ENCODE data around the gene MYO18A.
A peak's percentile ranks its signal among the peaks of the same experiment; 100 is the strongest.

Gene MYO18A

DNA sequence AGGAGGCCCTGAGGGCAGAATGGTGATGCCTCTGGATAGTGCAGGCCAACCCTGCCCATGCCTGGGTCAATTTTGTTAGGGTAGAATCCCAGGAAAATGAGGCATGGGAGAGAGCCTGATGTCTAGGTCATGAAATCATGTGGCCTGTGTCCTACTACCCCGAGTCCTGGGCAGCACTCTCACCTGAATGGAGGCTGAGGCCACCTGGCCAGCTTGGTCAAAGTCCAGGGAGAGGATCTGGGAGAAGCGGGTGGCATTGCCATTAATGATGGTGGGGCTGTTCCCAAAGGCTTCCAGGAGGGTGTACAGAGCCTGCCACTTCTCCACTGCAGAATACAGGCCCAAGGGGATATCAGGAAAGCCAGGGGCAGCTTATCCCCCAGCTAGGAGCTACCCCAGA, 59.8 kb downstream of the MYO18A start:
- no peak for DNase-seq

DNA sequence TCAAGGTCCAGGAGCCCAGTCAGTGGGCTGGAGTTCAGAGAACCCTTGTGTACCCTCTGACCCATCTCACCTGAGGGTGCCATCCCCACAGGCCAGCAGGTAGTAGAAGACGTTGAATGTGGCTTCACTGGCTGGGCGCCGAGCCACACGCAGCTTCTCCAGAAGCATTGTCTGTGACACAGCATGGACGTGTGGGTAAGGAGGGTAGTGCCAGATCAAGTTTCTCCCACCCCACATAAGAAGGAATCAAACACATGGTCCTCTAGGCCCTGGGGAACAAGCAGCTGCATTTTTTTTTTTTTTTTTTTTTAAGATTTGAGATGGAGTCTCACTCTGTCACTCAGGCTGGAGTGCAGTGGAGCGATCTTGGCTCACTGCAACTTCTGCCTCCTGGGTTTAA, 60.9 kb downstream of the MYO18A start:
- DNase-seq = no peak

DNA sequence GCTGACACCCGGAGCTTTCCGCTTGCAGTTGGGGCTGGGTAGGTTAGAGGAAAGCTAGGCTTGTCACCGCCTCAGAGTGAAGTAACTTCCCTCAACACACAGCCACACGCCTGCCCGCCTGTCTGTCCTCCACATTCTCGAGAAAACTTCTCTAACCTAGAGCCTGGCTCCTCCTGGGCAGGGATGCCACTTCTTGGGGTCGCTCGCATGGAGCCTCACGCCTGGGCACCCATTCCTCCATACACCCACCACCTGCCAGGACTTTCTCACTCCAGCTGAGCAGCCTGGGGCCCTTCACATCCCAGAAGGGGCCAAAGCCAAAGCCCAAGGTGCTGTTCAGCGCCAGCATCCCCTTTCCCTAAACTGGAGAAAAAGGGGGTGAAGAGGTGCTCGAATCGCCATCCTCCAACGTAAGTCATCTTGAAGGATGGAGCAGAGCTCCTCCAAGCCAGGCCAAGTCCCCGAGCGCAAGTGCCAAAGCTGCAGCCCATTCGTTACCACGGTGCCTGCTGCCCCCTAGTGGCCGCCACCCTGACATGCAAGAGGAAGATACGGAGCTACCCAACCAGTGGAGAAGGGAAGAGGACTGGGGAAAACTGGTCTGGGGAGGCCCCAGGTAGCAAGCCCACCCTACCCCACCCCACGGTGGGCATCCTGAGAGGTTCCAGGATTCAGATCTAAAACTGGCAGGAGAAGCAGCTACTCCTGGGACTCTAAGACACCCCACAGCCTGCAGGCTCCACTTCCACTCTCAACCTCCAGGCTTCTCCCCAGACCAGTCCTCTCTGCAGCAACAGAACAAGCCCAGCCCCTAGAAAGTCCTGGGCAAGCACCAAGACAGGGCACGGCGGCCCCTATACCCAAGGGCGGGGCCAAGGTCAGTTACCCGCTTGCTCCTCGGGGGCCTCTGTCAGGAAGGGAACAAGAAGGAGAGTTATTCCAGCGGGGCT, 63.1 kb downstream of the MYO18A start:
- peak; percentile 74 for DNase-seq

DNA sequence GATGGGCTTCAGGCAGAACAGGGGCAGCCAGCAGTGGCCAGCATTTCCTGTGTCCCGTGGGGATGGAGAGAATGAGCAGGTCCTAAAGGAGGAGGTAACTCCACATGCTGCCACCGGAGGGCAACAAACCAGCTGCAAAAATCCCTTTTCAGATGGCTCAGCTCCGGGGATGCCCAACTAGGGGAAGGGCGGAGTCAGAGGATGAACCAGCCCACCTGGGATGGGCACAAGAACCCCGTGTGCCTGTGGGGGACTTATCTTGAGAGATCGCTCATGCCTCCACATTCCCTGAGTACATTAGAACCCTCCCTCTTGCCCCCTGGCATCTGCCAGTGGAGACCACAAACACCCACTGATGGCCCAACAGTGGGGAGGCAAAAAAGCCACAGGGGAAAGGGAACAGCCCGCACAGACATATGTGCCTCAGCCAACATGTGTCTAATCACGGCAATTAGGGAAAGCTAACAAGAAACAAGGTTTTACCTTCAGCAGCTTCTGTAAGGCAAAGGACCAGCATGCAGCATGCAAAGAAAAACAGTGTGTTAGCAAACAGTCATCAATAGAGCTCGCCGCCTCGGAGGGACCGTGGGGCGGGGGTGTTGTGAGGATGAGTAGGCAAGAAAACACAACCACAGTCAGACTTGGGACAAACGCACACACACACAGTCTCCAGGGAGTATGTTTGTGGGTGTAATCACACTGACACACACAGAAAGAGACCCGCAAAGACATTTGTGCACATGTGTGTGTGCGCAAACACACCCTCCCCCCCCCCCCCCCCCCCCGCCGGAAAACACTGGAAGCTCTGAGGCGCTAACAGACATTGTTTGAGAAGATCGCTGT, 64.0 kb downstream of the MYO18A start:
- peak; percentile 86 for DNase-seq

DNA sequence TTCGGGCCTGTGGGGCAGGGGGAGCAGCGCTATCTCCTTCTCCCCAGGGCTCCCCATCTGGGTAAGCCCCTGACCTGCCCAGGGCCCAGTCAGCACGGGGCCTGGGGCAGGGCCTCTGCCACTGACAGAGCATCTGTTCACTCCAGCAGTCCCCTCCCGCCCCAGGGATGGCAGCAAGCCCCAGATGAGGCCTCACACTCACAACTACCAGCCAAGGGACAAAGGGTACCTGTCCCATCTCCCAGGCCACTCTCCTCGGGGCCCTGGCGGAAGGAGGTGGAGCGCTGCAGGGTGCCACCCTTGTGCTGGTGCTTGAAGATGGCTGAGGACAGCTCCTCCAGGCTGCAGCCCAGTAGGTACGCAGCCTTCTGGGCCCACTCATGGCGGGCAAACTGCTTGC, 64.8 kb downstream of the MYO18A start:
- no peak for DNase-seq

DNA sequence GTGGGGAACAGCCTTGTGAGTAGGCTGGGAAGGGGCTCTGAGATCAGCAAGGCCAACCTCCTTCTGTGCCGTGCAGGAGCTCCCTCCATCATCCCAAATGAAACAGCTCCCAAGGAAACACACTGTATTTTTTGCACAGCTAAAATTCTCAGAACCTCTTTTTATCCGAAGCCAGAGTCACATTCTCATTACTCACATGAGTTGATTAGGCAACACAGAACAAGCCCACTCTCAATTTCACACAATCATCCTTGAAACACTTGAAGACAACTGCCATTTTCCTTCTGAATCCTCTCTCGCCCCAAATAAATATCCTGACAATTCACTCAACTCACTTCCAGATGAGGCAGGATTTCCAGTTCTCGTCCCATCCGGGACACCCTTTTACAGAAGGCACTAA, 66.1 kb downstream of the MYO18A start:
- DNase-seq = no peak

DNA sequence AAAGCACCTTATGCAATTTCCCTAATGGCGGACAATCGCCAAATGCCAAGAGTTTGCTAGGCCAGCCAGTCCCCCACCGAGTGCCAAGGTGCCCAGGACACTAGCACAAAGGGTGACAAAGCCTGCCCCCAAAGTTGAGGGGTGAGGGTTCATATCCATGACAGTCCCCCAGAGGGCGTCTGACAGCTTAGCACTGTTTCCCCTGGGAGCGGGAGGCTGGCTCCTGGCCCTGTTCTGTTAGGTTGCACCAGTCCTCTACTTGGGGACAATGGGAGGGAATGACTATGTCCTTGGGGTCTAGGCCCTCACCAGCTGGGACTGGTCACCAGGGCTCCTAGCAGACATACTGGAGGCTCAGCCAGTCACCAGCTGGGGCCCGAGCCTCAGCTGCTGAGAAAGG, 66.9 kb downstream of the MYO18A start:
- no peak for DNase-seq

DNA sequence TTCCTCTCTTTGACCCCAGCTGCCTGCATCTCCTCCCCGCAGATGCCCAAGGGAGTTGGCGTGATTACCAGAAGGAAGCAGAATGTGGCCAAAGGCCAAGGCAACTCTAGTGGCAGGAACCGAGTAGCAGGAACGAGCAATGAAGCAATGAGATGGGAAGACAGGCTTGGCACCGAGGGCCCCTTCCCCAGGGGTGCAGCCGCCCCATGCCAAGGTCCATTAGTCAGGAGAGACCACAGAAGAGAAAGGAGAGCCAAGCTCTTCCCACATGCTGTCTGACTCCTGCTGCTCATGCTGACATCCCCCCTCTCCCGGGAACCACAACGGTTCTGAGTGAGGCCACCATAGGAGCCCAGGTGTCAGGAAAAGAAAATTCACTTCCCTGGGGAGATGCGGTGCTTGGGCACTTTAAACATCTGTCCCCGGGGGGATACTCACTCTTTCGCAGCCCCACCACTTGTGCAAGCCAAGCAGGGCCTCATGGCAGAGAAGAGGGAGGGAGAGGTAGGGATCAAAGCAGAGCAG, 67.4 kb downstream of the MYO18A start:
- DNase-seq = no peak

DNA sequence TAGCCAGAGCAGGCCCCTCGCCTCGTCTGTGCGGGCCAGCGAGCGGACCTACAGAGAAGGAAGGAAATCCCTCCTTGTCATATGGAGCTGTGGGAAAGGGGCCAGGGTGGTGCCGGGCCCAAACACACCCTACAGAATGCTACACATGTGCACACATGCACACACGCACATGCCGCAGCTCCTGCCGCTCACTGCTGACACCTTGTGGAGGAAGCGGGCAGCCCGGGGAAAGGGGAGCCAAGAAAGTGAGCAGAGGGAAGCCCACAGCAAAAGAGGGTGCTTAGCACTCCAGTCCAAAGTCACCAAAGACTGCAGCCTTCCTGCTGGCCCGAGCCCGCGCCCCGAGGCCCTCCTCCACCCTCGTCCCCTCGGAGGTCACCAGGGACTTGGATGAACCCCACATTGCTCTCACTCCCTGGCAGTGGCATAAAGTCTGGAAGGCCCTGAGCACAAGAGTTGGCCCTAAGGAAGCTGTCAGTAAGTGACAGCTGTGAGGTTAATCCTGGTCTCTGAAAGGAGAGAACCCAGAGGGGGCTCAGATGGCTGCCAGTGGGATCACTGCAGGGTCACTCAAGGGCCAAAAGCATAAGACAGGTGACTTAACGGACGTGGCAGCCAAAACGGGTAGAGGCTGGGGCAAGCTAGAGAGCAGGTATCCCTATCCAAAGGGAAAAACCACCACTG, 68.2 kb downstream of the MYO18A start:
- peak; percentile 76 for DNase-seq

DNA sequence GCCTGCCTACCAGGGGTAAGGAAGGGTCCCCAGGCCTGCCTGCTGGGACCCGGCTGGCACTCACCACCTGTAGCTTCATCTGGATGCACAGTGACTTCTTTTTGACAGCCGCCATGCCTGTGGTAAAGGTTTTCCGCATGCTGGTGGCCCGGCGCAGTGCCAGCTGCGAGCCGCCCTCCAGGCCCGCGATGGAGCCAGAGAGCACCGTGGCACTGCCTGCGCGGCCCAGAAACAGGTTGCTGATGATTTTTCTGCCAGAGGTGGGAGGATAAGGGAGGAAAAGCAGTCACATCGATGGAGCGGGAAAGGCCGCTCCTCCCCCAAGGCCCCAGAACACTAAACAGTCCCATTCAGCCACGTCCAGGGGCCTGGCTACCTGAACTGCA, 69.8 kb downstream of the MYO18A start:
- DNase-seq = no peak

DNA sequence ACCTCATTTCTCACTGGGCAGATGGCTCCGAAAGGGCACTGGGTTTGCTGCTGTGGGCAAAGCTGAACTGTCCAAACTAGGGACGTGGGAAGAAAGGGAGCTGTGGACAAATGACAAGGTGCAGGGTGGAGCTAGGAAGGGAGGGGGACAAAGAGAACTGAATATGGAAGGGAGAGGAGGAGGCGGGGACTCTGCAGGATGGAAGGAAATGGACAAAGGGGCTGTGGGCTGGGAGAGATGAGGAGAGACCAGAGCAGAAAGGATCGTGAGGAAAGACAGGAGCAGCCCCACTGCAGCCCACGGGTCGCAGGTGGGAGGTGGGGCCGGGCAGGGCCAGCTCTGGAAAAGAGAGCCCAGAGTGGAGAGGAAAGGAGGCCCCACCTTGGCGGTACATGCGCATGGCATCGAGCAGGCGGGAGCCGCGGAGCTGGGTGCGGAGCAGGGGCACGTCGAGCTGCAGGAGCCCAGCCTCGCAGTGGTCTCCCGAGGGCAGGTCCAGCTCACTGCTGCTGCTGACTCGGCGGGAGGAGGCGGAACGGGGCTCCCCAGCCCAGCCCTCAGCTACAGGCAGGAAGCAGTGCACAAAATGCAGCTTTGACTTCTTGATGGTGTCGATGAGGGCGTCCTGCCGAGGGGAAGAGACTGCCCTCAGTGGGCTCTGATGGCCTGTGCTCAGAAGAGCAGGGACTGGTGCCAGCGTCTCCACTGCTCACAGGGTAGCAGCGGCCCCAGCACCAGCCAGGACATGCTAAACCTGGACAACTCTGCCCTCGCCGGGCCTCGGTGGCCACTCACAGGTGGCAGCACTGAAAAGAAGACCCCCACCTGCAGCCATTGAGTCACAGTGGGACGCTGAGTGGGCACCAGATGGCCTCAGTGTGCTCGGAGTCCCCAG, 70.5 kb downstream of the MYO18A start:
- DNase-seq = no peak

DNA sequence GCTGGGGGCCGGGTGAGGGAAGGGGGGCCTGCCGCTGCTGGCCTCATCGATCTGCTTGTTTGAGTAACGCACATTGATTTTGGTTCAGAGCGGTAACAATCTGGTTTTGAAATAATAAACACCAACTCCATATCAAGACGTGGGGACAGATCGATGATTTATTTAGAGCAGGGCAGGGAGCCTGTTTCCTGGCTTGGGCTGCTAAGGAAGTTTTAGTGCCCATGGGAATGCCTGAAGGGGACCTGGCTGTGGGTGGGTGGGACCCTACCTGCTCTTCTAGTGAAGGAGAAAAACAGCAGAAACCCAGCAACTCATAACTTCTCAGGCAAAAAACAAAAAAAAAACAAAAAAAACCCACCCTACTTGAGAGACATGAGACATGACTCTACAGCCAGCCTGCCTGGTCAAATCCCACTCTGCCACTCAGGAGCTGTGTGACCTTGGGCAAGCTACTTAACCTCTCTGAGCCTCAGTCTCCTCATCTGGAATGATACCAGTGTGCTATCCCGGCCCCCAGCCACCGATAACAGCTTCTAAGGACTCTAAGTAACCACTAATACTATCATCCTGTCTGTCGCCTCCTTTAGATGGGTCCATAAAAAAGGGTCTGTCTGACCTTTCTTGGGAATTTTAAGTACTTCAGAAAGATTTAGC, 71.2 kb downstream of the MYO18A start:
- DNase-seq = no peak

DNA sequence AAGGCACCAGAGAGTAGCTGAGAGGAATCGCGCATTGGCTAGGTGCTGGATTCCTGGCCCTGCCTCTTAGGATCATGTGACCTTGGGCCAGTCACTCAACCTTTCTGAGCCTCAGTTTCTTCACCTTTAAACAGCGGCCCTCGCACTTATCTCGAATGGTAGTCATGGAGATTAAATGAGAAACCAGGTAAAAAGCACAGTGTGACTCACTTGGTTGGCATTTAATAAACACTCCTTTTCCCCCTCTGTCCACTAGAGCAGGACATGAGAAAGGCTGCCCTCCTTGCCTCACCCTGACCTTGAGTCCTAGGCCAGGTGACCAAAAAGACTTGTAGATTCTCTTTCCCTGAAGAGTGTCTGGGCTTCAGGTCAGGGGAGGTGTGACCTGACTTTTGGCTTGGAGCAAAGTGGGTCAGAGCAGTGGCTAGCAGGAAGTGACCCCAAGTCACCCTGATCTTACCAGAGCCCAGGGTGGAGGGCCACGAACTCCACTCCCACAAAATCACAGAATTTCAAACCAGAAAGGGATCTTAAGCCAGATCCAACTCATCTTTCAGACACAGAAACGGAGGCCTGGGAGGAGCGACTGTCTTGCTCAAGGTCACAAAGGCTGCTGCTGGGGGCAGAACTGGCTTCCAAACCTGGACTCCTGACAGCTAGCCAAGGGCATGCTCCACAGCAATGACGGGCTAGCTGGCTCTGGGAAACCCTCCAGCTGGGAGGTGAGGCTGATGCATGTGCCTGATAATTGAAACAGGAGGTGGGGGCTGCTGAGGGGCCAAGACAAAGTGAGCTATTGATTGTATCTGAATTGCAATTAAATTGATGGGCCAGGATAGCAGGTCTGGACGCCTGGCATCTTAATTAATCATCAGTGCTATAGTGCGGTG, 72.0 kb downstream of the MYO18A start:
- DNase-seq = no peak

DNA sequence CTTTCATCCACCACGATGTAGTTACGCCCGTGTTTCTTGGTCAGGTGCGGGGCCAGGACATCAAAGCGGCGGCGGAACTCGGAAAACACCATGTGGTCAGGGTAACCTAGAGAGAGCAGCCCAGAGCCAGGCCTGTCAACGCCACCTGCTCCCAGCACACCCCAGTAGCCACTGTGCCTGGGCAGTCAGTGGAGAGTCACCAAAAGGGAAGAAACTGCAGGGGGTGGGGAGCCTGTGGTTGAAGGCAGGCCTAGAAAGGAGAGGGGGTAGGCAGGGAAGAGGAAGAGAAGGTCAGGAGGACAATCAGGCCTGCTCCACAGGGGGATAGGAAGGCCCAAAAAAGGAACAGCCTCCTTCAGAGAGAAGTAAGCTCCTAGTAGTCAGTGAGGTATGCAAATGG, 73.1 kb downstream of the MYO18A start:
- DNase-seq = no peak

DNA sequence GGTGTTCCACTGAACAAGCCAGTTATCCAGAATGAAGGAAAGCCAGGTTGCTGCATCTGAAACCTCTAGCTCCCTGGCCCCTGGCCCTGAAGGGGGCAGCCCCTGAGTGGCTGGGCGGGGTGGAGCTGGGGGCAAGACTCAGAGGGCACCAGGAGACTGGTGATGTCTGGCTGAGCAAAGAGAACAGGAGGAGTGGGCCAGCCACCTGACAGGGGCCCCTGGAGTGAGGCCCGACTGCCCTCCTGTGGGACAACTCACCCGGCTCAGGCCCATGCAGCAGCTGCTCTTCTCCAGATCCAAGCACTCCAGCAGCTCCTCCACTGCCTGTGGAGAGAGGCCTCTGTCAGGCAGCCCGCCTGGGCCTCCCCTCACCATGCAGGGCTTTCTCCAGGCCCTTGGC, 76.9 kb downstream of the MYO18A start:
- no peak for DNase-seq

DNA sequence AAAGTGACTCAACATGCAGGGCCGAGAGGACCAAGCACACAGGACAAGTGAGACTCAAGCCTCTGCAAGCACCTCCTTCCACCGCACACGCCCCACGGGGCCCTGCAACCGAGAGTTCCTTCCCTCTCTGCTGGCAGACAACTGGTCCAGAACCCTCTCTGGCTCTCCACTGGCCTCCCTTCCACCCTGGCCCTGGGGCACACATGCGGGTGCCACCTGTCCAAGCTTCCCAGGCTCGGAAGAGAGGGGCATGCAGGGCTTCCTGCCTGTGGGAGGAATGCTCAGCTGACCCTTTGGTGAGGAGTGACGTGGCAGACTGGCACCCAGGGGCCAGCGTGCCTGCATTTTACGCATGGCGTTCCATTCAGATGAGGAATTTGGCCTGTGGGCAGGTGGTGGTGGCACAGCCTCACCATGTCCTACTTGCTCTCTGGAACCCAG, 77.4 kb downstream of the MYO18A start:
- DNase-seq = no peak

DNA sequence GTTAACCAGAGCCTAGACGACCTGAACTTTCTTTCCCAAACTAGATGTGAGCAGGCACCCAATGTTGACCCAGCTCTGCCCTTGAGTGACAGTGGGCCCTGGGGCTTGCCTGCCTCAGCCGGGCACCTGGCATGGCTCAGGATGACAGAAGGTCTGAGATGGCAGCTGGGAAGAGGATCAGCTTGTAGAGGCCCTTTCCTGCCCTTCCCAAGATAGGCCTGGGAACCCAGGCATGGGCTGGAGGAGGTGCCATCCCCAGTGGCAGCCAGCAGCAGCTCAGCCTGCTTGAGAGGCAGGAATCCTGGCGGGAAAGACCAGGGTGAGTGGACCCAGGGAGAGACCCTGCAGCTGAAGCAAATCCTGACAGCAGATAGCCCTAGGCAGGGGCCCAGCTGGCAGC, 78.2 kb downstream of the MYO18A start:
- DNase-seq = no peak

DNA sequence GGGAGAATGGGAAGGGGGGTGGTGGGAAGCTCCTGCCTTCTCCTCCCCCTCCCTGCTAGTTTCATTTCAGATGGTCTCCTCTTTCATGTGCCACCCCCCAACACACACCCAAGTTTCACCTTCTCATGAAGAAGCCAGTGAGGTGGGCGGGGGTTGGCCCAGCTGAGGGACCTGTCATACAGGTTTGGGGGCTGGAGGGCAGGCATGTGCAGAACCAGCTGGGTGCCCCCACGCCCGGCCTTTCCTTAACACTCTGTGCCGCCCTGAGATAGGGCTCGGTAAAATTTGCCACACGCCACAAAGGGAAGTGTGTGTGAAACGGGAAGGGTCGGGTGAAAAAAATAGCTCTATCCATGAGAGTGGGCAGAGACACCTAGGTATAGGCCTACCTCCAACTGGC, 79.9 kb downstream of the MYO18A start:
- no peak for DNase-seq

DNA sequence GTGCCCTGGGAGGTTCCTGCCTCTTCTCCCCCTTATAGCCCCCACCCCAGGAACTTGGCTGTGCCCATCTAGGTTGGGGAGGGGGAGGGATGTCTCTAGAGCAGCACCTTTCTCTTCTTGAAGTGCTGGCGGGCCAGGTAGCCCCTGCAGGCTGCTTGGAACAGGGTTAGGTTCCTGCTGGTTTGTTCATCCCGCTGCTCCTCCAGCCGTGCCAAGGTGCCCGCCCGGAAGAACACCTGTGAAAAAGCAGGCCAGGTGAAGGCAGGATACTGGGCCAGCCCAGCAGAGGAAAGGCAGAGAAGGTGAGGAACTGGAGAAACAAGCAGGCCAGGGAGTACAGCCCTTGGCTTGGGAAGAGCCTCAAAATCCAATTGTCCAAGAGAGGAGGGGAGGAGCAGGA, 80.7 kb downstream of the MYO18A start:
- no peak for DNase-seq

DNA sequence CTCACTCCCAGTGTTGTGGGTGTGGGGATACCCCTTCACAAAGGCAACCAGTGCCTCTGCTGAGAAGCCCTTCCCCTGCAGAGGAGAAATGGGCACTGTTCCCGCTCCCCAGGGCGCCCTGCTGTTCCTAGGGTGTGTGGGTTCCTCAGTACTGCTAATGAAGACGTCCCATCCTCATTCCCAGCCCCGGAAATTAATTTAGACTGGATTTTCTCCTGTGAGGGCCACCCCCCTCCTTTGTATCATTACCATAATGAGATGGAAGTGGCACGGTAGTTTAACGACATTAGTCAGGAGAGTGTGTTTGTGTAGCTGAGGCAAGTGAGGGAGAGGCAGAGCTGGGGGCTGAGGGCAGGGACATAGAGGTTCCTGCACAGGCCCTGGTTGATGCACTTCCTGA, 84.1 kb downstream of the MYO18A start:
- DNase-seq = peak; percentile 95
